CD14-positive monocyte (primary cell): ENCODE measurements around the gene DNAJC28. TPM values are rescaled to one million over a fixed set of nuclear protein-coding genes. Genes with fewer than 3 reads are reported as not detected.

Source experiments
- DNase-seq, 3 donors: peaks; one replicate each; pipeline ENCODE4 v3.0.0-alpha.2; 2011 to 2022
- H2AFZ ChIP-seq: 2 replicates; pipeline ENCODE4 v1.6.0; 2012; ENCODE audit warnings: mild to moderate bottlenecking, low read depth, low read length, inconsistent platforms; ENCODE audit not compliant: insufficient read depth, poor library complexity, severe bottlenecking
- H3K27ac ChIP-seq, 2 donors: 1 replicate in 1 of 2; 2 replicates in 1 of 2; pipeline ENCODE4 v1.5.1; 2012 to 2013; ENCODE audit warnings: low read length in 2 of 2, control low read depth in 1 of 2, inconsistent platforms in 1 of 2, low read depth in 1 of 2, mild to moderate bottlenecking in 1 of 2
- H3K27me3 ChIP-seq, 2 donors: one replicate each; pipeline versions ENCODE4 v1.6.0 to v1.6.1; 2011 to 2013; ENCODE audit warnings: low read length in 2 of 2; ENCODE audit not compliant: control insufficient read depth in 2 of 2, insufficient read depth in 2 of 2
- H3K36me3 ChIP-seq, 2 donors: replicated peaks in 1 of 2; 1 replicate in 1 of 2; 2 replicates in 1 of 2; pipeline versions ENCODE4 v1.5.1 to v1.6.1; 2012 to 2013; ENCODE audit warnings: low read length in 2 of 2, control low read depth in 1 of 2, inconsistent platforms in 1 of 2, mild to moderate bottlenecking in 1 of 2; ENCODE audit not compliant: insufficient read depth in 2 of 2, control insufficient read depth in 1 of 2
- H3K4me1 ChIP-seq, 2 donors: 1 replicate in 1 of 2; 2 replicates in 1 of 2; pipeline versions ENCODE4 v1.5.1 to v1.6.1; 2012 to 2013; ENCODE audit warnings: low read length in 2 of 2, control low read depth in 1 of 2, inconsistent platforms in 1 of 2, mild to moderate bottlenecking in 1 of 2, moderate library complexity in 1 of 2; ENCODE audit not compliant: insufficient read depth in 2 of 2, control insufficient read depth in 1 of 2
- H3K4me2 ChIP-seq: replicated peaks from 2 replicates; pipeline ENCODE3; 2012; ENCODE audit warnings: low read length, moderate library complexity, mild to moderate bottlenecking; ENCODE audit not compliant: poor library complexity, severe bottlenecking; ENCODE audit errors: extremely low read depth
- H3K4me3 ChIP-seq, 3 experiments: fragments of 200-600 bp in 1 of 3; sonication (generic) in 1 of 3; replicated peaks in 1 of 3; 1 replicate in 2 of 3; 2 replicates in 1 of 3; pipeline ENCODE4 v1.5.1; 2011 to 2013; ENCODE audit warnings: low read length in 3 of 3, mild to moderate bottlenecking in 3 of 3, control low read depth in 2 of 3, low read depth in 2 of 3, inconsistent platforms in 1 of 3, moderate library complexity in 1 of 3
- H3K79me2 ChIP-seq: 2 replicates; pipeline ENCODE4 v1.6.0; 2012; ENCODE audit warnings: mild to moderate bottlenecking, control low read depth, inconsistent platforms, low read length, moderate library complexity; ENCODE audit not compliant: insufficient read depth
- H3K9ac ChIP-seq: 2 replicates; pipeline ENCODE4 v1.6.0; 2017; ENCODE audit warnings: low read length, mild to moderate bottlenecking; ENCODE audit not compliant: insufficient read depth, poor library complexity, severe bottlenecking
- H3K9me3 ChIP-seq, 2 donors: replicated peaks in 1 of 2; 1 replicate in 1 of 2; 2 replicates in 1 of 2; pipeline versions ENCODE4 v1.5.1 to v1.6.1; 2012 to 2013; ENCODE audit warnings: low read length in 2 of 2, control low read depth in 1 of 2; ENCODE audit not compliant: control insufficient read depth in 1 of 2, insufficient read depth in 1 of 2
- H4K20me1 ChIP-seq: 2 replicates; pipeline ENCODE4 v1.6.0; 2012; ENCODE audit warnings: mild to moderate bottlenecking, low read length, control low read depth, moderate library complexity; ENCODE audit not compliant: insufficient read depth
- H3K27ac Mint-ChIP-seq, 7 donors: one replicate each; pipeline ENCODE4 v1.8.0; 2020; ENCODE audit warnings: mild to moderate bottlenecking in 7 of 7, mixed read lengths in 7 of 7, moderate library complexity in 6 of 7, inconsistent platforms in 2 of 7
- H3K27me3 Mint-ChIP-seq, 3 donors: one replicate each; pipeline ENCODE4 v1.8.0; 2021 to 2022; ENCODE audit warnings: low read depth in 3 of 3, mild to moderate bottlenecking in 3 of 3, mixed read lengths in 3 of 3, moderate library complexity in 3 of 3, inconsistent platforms in 1 of 3
- H3K36me3 Mint-ChIP-seq, 2 donors: one replicate each; pipeline ENCODE4 v1.8.0; 2020; ENCODE audit warnings: mixed read lengths in 2 of 2, inconsistent platforms in 1 of 2, mild to moderate bottlenecking in 1 of 2
- H3K4me1 Mint-ChIP-seq: one replicate; pipeline ENCODE4 v1.8.0; 2020; ENCODE audit warnings: mild to moderate bottlenecking, mixed read lengths
- H3K4me3 Mint-ChIP-seq, 2 donors: one replicate each; pipeline ENCODE4 v1.8.0; 2020; ENCODE audit warnings: mild to moderate bottlenecking in 2 of 2, mixed read lengths in 2 of 2, moderate library complexity in 1 of 2
- H3K9me3 Mint-ChIP-seq, 7 donors: one replicate each; pipeline ENCODE4 v1.8.0; 2020 to 2022; ENCODE audit warnings: mixed read lengths in 7 of 7, mild to moderate bottlenecking in 6 of 7, moderate library complexity in 6 of 7, inconsistent platforms in 2 of 7
- CTCF ChIP-seq: fragments of 200-600 bp; IDR thresholded peaks from one replicate; pipeline ENCODE4 v1.8.0; 2022; ENCODE audit warnings: antibody characterized with exemption, mild to moderate bottlenecking
- WGBS: methylation state at CpG from one replicate; pipeline ENCODE4 v1.1.5; 2013; ENCODE audit warnings: missing lambda C conversion rate; ENCODE audit not compliant: insufficient coverage; 5-methylcytosine and 5-hydroxymethylcytosine counted together
- intact Hi-C, 2 donors: fragments of 100-400 bp; cut with micrococcal nuclease; formaldehyde crosslinking; loops; one replicate each; pipeline versions ENCODE4 v1.15.0 to v1.15.1; 2023
- polyA plus RNA-seq, 3 donors: library from polyadenylated mRNA; depleted of rRNA in 1 of 3; unstranded in 2 of 3; stranded (reverse) in 1 of 3; fragments of 300-500 nt in 2 of 3; fragments of >200 nt in 1 of 3; fragmentation: Illumina TruSeq in 2 of 3; gene quantifications; 1 replicate in 2 of 3; 2 replicates in 1 of 3; pipeline ENCODE4 v1.2.3, GENCODE V29; 2012 to 2021

Gene DNAJC28
- polyA plus RNA-seq, 3 donors: 0.21 to 1.1 (median 0.26) TPM

GRCh38 chr21:33539616-33540015 is 48.1 kb upstream of the DNAJC28 start:
- intact Hi-C loops: loop anchor here (5.0 to 10.0 kb wide), 4 partner anchors 48 to 767 kb away; partner anchors contain the start of genes CRYZL1 (in 1 of the 2), DONSON (in 1 of the 2), ITSN1 (in 1 of the 2) and PAXBP1 (in 1 of the 2)

GRCh38 chr21:33537212-33537611 is 45.7 kb upstream of the DNAJC28 start:
- peaks cover 14 to 23% of the 10 kb centered on the region in 2 donors for H3K4me1 ChIP-seq
- no peak overlapping the region for H2AFZ ChIP-seq
- no peak overlapping the region for H3K27ac ChIP-seq
- H3K36me3 Mint-ChIP-seq: peaks cover 40 to 50% of the 10 kb centered on the region in 2 donors
- H3K27me3 ChIP-seq: no peaks in the 10 kb centered on the region
- no peaks in the 10 kb centered on the region for H3K9me3 ChIP-seq
- no peak overlapping the region for H3K4me3 Mint-ChIP-seq
- DNase-seq: no peak
- intact Hi-C loops: no loop called here
- H3K79me2 ChIP-seq: peaks cover 52% of the 10 kb centered on the region
- no peak overlapping the region for H3K4me2 ChIP-seq
- H3K4me1 Mint-ChIP-seq: peaks cover 23% of the 10 kb centered on the region
- H4K20me1 ChIP-seq: no peaks in the 10 kb centered on the region
- H3K27ac Mint-ChIP-seq: peak overlapping the region in 1 of 7 donors; percentile 1
- no CpG with 5 or more reads among the region's 2 CpGs for WGBS
- H3K4me3 ChIP-seq: no peak overlapping the region
- H3K9ac ChIP-seq: no peak overlapping the region
- peaks cover 11 to 63% of the 10 kb centered on the region in 2 donors for H3K36me3 ChIP-seq
- H3K9me3 Mint-ChIP-seq: peaks cover 0 to 3% (median 0%) of the 10 kb centered on the region in 7 donors
- no peak for TF ChIP-seq CTCF
- no peaks in the 10 kb centered on the region for H3K27me3 Mint-ChIP-seq

More at GRCh38 chr21:33539616-33540015, 48.1 kb upstream of the DNAJC28 start:
- no peaks in the 10 kb centered on the region for H3K9me3 ChIP-seq
- Mint-ChIP-seq H3K4me1 (peaks cover 23% of the 10 kb centered on the region), H3K4me3 (no peak overlapping the region), H3K9me3 (peaks cover 0 to 2% (median 0%) of the 10 kb centered on the region in 7 donors), H3K27ac (peak overlapping the region in 1 of 7 donors; percentile 66), H3K27me3 (no peaks in the 10 kb centered on the region), H3K36me3 (peaks cover 34 to 38% of the 10 kb centered on the region in 2 donors)
- peaks cover 7 to 48% of the 10 kb centered on the region in 2 donors for H3K36me3 ChIP-seq
- H3K4me2 ChIP-seq: no peak overlapping the region
- WGBS: no CpG with 5 or more reads among the region's 4 CpGs
- DNase-seq: no peak
- H3K4me3 ChIP-seq: no peak overlapping the region
- no peaks in the 10 kb centered on the region for H3K27me3 ChIP-seq
- no peak for TF ChIP-seq CTCF
- peaks cover 70% of the 10 kb centered on the region for H3K79me2 ChIP-seq
- H3K27ac ChIP-seq: no peak overlapping the region
- H4K20me1 ChIP-seq: peaks cover 16% of the 10 kb centered on the region
- no peak overlapping the region for H3K9ac ChIP-seq
- peaks cover 17 to 25% of the 10 kb centered on the region in 2 donors for H3K4me1 ChIP-seq
- H2AFZ ChIP-seq: no peak overlapping the region
